HUES48 (cell line): ENCODE measurements around the gene SLC6A6.

ENCODE experiments used
- H3K27ac ChIP-seq: one replicate; pipeline ENCODE4 v1.7.0; 2013; ENCODE audit warnings: low read depth, low read length, inconsistent platforms
- H3K27me3 ChIP-seq: 2 replicates; pipeline ENCODE4 v1.6.1; 2013; ENCODE audit warnings: mild to moderate bottlenecking, low read length; ENCODE audit not compliant: control insufficient read depth, insufficient read depth
- H3K36me3 ChIP-seq: 2 replicates; pipeline ENCODE4 v1.6.1; 2013; ENCODE audit warnings: low read length; ENCODE audit not compliant: control insufficient read depth, insufficient read depth
- H3K4me1 ChIP-seq: 2 replicates; pipeline ENCODE4 v1.6.1; 2013; ENCODE audit warnings: mild to moderate bottlenecking, low read length; ENCODE audit not compliant: control insufficient read depth, insufficient read depth
- H3K4me3 ChIP-seq: 2 replicates; pipeline ENCODE4 v1.5.1; 2013; ENCODE audit warnings: mild to moderate bottlenecking, low read depth, low read length
- H3K9ac ChIP-seq: 2 replicates; pipeline ENCODE4 v1.6.1; 2013; ENCODE audit warnings: mild to moderate bottlenecking, low read depth, low read length, moderate library complexity
- H3K9me3 ChIP-seq: 2 replicates; pipeline ENCODE4 v1.6.1; 2013; ENCODE audit warnings: low read length; ENCODE audit not compliant: control insufficient read depth, insufficient read depth

SLC6A6 gene

DNA sequence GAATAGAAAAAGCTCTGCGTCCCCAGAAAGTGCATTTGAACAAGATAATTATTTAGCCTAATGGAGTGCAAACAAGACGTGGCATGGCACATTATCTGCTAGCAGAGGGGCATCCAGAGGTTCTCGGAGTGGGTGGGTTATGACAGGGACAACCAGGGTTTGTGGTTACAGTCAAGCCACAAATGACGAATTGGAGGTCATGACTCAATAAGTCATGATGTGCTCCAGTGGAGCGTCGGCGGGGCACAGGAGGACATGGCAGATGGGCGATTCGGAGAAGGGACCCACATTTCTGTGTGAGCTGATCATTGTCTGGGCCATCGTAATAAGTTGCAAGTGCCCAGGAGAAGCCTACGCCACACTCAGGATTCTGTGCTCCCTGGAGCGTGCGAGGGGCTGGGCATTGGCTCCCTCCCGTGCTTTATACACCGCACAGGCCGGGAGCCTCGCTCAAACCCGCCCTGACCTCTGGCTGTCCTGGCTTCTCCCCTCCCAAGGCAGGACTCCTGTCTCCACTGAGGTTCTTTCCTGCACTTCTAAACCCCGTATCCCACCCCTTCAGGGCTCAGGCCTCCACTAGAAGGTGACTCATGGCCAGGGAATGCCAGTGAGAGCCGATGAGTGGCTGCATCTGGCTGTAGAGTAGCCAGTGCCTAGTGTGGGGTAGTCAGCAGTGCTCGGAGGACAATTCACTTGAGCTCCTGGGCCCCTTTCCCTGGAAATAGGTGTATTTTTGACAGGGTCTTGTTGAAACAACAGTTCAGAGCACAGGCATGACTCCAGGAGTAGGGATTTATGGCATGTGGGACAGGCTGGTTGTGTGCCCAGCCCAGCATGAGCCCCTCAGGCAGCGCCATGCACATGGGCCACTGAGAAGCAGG is 70.3 kb downstream of the SLC6A6 start:
- Histone ChIP-seq H3K9ac (no peak overlapping the region), H3K9me3 (no peaks in the 10 kb centered on the region), H3K36me3 (peaks cover 94% of the 10 kb centered on the region), H3K27ac (peak overlapping the region; percentile 39), H3K27me3 (no peaks in the 10 kb centered on the region), H3K4me3 (no peak overlapping the region), H3K4me1 (no peaks in the 10 kb centered on the region)

DNA sequence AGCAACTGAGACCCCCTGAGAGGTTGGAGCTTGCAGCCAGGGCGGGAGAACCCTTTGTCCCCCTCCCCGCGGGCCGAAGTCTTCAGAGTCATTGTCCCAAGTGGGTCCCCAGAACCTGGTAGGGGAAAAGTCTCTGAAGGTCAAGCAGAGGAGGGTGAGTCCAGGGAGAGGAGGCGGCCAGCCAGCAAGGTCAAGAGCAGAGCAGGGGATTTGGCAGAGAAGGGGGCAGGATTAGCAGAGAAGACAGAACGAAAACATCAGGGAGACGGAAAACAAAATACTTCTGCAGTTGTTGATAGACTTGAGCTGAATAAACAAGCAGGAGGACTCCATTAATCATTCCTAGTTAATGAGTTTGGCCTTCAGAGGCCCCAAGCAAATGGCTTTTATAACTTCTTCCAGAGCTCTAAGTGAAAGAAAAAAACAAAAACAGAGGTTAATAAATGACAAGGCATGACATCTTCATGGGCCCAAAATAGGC is 71.0 kb downstream of the SLC6A6 start:
- Histone ChIP-seq H3K27ac (no peak overlapping the region), H3K27me3 (no peaks in the 10 kb centered on the region)

DNA sequence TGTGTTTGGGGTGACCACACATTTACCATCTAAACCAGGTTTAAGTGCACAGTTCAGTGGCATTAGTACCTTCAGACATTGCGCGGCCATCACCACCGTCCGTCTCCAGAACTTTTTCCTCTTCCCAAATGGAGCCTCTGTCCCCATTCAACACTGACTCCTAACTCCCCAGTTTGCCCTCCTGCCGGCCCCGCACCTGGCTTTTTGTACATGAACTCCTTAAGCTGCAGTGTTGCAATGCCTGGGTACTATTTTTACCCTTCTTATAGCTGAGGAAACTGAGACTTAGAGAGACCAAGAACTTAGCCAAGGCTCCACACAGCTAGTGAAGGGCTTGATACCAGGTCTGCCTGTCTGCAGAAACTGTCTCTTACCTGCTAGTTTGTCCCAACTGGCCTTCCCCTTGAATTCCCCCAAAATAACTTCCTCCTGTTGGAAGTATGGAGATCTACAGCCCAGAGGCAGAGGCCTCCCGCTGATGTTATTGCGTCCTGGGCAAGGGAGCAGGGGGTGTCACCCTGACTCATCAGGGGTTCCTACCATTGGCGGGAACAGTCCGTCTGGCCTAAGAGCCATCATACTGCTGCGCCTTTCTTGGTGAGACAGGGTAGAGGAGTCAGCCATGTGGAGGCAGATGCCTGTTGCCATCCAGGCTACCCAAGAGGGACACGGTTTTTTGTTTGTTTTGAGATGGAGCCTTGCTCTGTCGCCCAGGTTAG is 72.1 kb downstream of the SLC6A6 start:
- no peaks in the 10 kb centered on the region for H3K9me3 ChIP-seq
- no peak overlapping the region for H3K9ac ChIP-seq
- no peak overlapping the region for H3K27ac ChIP-seq
- peaks cover 98% of the 10 kb centered on the region for H3K36me3 ChIP-seq
- H3K27me3 ChIP-seq = no peaks in the 10 kb centered on the region
- H3K4me1 ChIP-seq = no peaks in the 10 kb centered on the region
- H3K4me3 ChIP-seq = no peak overlapping the region

More for the DNA sequence above, 71.0 kb downstream of the SLC6A6 start:
- Histone ChIP-seq H3K9ac (no peak overlapping the region), H3K4me3 (no peak overlapping the region), H3K9me3 (no peaks in the 10 kb centered on the region), H3K36me3 (peaks cover 98% of the 10 kb centered on the region), H3K4me1 (no peaks in the 10 kb centered on the region)

DNA sequence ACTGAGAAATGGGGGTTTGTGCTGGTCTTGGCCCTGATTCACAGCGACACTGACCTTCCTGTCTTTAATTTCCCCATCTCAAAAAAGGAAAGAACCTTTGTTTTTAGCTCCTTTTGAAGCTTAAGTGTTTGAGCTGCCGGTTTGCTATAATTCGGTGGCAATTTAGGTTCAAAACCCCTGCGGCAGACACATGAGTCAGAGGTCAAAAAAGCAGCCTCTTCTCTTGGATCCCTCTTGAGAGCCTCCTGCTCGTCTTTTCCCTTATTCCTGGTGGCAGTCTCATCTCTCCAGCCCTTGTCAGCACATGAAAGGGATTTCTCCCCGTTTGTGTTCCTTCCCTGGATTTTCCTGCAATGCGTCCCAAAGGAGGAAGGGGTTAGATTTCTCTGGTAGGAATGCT is 73.2 kb downstream of the SLC6A6 start:
- Histone ChIP-seq H3K9ac (no peak overlapping the region), H3K27me3 (no peaks in the 10 kb centered on the region), H3K9me3 (no peaks in the 10 kb centered on the region), H3K4me3 (no peak overlapping the region), H3K4me1 (no peaks in the 10 kb centered on the region), H3K27ac (no peak overlapping the region), H3K36me3 (peaks cover 98% of the 10 kb centered on the region)

DNA sequence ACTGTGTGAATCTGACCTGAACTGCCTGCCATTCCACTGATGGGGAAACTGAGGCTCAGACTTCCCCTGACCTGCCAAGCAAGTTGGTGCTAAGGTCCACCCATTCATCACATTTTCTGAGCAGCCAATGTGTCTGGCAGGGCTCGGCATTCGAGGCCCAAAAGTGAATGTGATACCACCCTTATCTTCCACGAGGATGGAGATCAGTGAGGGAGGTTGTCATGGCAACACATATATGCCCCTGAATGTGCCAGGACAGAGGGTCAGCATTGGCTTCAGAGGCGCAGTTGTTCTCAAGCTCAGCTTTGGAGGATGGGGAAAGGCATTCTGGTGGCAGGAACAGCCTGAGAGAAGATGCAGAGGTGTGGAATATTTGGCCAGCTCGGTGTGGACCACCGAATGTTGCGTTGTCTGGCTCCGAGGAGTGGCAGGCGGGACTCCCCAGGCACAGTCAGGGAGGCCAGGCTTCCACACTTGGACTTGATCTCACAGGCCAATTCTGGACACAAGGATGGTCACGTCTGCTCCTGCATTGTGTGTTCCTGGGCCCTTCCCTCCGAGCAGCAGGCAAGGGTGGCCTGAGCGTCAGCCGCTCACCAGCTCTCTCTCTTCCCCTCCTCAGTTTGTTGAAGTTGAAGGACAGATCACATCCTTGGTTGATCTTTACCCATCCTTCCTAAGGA is 74.3 kb downstream of the SLC6A6 start:
- H3K27me3 ChIP-seq = no peaks in the 10 kb centered on the region
- H3K27ac ChIP-seq = no peak overlapping the region
- H3K9me3 ChIP-seq = no peaks in the 10 kb centered on the region
- H3K4me1 ChIP-seq = peaks cover under 1% of the 10 kb centered on the region; the same call in 1 of the 2 replicates
- H3K36me3 ChIP-seq = peaks cover 97% of the 10 kb centered on the region
- H3K9ac ChIP-seq = no peak overlapping the region
- no peak overlapping the region for H3K4me3 ChIP-seq

DNA sequence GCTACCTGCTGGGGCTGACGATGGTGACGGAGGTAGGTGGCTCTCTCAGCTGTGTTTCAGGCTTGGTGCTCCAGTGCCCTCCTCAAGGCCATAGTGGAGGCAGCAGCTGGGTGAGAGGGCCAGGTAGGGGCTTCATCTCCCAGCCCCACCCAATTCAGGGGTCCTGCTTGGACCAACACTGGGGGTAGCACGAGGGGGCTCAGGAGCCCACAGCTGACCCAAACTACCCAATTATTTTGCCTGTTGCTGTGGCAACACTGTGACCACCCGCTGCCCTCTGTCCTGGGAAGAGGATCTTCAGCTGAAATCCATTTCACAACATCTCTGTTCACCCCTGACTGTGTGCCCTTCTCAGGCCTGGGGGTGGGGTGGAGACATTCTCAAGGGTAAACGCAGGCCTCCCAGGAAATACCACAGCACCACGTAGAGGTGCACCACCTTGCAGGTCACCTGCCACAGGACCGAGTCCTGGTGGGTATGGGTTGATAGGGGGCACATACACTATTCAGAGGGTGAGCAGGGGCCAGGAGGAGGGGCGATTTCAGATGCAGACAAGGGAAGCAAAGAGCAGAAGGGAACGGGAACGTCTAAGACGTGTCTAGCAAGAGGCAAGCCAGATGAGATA is 75.0 kb downstream of the SLC6A6 start:
- H3K27me3 ChIP-seq = no peaks in the 10 kb centered on the region
- H3K4me3 ChIP-seq = no peak overlapping the region
- no peak overlapping the region for H3K9ac ChIP-seq
- no peaks in the 10 kb centered on the region for H3K9me3 ChIP-seq
- peaks cover 96% of the 10 kb centered on the region for H3K36me3 ChIP-seq
- H3K27ac ChIP-seq = no peak overlapping the region
- H3K4me1 ChIP-seq = peaks cover 6% of the 10 kb centered on the region; the same call in 1 of the 2 replicates

DNA sequence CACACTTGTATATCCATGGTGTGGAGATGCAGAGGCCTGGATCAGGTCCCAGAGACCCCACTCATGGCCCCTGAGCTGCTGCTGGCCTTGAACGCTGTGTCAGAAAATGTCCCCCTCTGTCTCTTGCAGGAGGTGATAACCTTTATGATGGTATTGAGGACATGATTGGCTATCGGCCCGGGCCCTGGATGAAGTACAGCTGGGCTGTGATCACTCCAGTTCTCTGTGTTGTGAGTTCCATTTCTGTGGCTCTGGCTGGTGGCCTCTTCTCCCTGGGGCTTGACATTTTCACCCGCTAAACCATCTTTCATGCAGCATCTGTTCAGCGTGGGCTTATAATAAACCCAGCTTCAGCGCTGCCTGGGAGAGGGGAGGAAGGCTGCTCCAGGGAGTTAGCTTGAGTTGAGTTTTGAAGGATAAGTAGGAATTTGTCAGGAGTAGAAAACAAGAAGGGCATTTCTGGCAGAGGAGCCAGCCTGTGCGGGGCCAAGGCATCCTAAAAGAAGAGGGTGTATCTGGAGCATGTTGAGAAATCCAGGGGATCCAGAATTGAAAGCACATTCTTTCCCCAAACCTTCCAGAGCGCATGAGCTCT is 76.6 kb downstream of the SLC6A6 start:
- no peaks in the 10 kb centered on the region for H3K9me3 ChIP-seq
- peaks cover 87% of the 10 kb centered on the region for H3K36me3 ChIP-seq
- no peaks in the 10 kb centered on the region for H3K27me3 ChIP-seq
- no peak overlapping the region for H3K4me3 ChIP-seq
- no peak overlapping the region for H3K27ac ChIP-seq
- H3K9ac ChIP-seq = no peak overlapping the region
- H3K4me1 ChIP-seq = peaks cover 6% of the 10 kb centered on the region; the same call in 1 of the 2 replicates

DNA sequence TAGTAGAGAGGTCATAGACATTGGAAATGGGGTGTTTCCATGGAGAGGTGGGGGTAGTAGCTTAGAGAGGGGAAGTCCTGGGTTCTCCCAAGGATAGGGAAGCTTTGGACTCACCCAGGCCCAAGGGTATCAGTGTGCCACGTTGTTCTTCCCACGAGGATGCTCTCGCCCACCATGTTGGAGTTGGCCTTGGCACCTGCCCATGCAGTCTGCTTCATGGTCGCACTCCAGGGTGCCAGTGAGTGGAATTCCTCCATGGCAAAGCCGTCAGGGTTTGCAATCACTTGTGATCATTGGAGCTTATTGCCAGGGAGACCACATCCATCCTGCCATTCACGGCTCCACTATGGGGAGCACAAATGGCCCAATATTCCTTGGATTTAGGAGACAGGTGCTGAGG is 77.2 kb downstream of the SLC6A6 start:
- Histone ChIP-seq H3K9ac (no peak overlapping the region), H3K4me3 (no peak overlapping the region), H3K27me3 (no peaks in the 10 kb centered on the region), H3K27ac (peak overlapping the region; percentile 72), H3K36me3 (peaks cover 87% of the 10 kb centered on the region), H3K4me1 (peaks cover 6% of the 10 kb centered on the region; the same call in 1 of the 2 replicates), H3K9me3 (no peaks in the 10 kb centered on the region)

DNA sequence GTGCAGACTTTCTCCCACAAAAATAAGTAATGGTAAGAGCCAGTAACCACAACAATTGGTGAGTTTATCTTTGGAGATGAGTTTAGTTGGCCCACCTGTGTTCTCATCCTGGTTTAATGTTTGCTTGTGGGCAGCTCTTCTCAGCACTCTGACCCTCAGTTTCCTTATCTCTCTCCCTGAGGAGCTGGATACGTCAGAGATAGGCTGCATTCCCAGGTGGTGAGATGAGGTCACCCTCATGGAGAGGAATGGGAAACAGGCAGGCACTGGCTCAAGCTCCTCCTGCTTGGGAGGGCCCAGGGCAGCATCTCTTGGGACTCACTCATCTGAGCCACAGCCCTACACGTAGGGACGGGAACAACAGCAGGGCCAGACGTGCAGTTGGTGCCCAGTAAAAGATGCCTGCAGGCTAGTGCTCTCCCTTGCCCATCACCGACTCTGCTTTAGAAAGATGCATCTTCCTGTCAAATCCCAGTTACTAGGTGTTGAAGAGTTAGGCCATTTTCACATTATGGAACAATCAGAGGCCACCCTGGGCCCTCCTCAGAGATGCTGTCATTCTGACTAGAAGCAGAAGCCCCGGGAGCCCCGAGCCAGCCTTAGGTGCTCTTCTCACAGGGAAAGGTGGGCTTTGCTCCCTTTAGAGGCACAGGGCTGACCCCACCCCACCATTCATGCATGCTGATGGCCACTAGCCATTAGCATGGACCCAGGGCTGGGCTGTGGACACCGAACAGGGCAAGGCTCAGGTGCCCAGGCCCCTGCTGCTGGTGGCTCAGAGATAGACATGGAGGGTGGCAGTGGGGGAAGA is 78.0 kb downstream of the SLC6A6 start:
- H3K36me3 ChIP-seq = peaks cover 88% of the 10 kb centered on the region
- H3K27ac ChIP-seq = peak overlapping the region; percentile 72
- no peak overlapping the region for H3K4me3 ChIP-seq
- H3K27me3 ChIP-seq = no peaks in the 10 kb centered on the region
- H3K9ac ChIP-seq = no peak overlapping the region
- no peaks in the 10 kb centered on the region for H3K9me3 ChIP-seq
- H3K4me1 ChIP-seq = peaks cover 6% of the 10 kb centered on the region; the same call in 1 of the 2 replicates
